Stimulated activated CD8-positive, alpha-beta memory T cell treated with anti-CD3 and anti-CD28 coated beads, Interleukin-4, amount 100 ng/mL, for 48 hours (primary cell): ENCODE data around the gene POLE.

Experiments
- DNase-seq: peaks from one replicate; pipeline ENCODE4 v3.0.0-alpha.2; 2020

The POLE gene

GRCh38 chr12:132624910-132625630 lies 62.1 kb downstream of the POLE start:
- no peak for DNase-seq

DNA sequence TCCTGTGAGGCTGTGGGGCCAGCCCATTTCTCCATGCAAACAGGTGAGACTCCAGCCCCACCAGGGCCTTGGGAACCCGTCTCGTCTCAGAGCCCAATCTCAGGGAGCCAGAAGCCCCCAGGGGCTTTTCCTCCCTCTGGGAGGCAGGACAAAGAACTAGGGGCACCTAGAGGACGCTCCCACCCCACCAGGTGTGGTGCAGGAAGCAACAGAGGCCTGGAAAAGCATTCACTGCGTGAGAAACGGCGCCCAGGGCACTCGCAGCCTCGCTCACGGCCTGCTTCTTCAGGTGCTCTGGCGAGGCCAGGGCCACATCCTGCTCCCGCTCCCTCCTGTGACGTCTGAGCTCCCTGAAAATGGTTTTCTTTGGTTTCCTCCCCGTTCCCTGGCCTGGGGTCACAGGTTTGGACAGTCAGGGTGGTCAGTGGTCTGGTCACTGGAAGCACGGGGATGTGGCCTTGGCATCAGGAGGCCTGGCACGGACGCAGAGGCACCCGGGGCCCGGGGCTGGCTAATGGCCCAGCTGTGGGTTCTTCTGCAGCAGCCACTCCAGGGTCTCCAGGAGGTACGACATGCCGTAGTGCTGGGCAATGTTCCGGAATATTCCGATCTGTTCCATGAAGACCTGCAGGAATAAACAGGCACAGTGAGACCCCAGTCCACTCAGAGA lies 62.8 kb downstream of the POLE start:
- DNase-seq = no peak

DNA sequence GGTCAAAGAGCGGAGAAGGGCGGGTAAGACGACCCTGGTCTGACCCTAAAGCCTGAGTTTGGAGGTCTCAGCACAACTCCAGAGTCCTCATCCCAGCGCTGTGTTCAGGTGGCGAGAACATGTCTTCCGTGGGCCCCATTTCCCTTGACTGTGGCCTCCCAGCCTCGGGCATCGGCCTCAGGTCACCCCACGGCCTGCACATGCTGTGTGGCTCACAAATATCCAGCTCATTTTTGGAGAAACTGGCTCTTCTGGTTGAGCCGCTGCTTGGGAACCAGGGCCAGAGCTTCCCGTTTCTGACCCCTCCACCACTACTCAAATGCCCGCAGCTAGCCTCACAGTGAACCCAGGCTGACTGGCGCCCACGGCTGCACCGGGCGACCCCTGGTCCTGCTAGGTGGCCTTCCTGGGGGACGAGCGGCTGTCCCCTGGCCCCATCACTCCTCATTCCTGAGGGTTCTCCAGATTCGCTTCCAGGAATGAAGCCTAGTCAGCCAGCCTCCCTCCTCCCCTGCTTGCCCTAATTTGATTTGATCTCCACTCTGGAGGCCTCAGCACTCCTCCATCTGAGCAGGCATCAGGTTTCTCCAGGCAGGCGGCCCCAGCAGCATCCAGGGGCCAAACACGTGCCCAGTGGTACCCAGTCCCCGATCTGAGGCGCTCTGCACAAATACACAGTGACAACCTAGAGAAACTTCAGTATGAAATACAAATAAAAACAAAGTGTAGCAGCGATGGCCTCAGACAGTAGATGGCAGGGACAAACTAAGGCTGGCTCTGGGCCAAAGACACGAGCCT lies 63.9 kb downstream of the POLE start:
- no peak for DNase-seq

DNA sequence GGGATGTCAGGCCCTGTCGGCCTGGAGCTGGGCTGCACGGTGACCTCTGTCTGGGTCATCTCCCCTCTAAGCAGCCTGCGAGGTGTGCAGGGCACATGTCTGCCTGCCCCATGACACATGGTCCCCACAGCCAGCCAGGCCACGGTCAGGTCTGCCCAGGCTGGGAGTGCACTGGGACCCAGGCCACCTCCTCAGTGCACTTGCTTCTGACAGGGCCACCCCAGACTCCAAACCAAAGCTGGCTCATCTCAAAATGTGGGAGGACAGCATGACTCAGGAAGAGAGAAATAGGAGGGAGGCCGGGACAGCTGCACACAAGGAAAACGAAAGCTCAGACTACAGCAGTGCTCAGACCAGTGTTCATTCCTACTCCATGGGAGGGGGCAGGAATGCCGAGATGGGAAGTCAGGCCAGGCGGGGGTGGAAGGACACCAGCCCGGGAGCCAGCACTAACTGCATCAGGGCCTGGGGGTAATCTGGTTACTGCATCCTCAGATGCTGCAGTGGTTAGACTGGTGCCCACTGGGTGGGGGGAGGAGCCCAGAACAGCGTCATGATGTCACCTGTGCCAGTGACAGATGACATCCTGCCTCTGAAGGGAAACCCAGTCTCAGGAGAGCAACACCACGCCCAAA lies 64.6 kb downstream of the POLE start:
- DNase-seq = no peak

GRCh38 chr12:132621657-132622435 lies 65.3 kb downstream of the POLE start:
- DNase-seq = no peak

- DNase-seq = no peak
Observed at GRCh38 chr12:132620899-132621656, 66.1 kb downstream of the POLE start.

GRCh38 chr12:132620113-132620898 lies 66.8 kb downstream of the POLE start:
- DNase-seq = no peak

DNA sequence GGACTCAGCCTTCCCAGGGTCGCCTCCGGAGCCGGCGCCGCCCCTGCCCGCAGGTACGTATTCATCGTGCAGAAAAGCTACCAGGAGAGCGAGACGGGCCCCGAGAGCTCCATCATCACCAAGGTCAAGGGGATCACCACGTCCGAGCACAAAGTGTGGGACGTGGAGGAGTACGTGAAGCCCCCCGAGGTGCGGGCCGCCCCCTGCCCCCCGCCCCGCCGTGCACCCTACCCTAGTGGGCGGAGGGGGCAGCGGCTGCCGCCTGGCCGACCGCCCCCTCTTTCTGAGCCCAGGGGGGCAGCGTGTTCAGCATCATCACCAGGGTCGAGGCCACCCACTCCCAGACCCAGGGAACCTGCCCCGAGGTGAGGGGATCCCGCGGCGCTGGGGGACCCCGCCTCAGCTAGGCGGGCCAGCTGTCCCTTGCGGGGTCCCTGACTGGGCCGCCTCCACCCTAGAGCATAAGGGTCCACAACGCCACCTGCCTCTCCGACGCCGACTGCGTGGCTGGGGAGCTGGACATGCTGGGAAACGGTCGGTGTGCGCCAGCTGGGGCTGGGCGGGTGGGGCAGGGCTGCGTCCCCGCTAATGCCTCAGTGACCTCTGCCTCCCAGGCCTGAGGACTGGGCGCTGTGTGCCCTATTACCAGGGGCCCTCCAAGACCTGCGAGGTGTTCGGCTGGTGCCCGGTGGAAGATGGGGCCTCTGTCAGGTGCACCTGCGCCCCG lies 67.6 kb downstream of the POLE start:
- no peak for DNase-seq

DNA sequence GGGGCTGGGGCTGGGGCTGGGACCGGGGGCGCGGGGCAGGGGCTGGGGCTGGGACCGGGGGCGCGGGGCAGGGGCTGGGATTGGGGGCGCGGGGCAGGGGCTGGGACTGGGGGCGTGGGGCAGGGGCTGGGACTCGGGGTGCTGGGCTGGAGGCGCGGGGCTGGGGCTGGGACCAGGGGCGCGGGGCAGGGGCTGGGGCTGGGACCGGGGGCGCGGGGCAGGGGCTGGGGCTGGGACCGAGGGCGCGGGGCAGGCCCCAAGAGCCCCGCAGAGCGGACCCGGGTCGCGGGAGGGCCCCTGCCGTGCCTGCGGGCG lies 68.1 kb downstream of the POLE start:
- no peak for DNase-seq

GRCh38 chr12:132618683-132619043 lies 68.5 kb downstream of the POLE start, which contains the start of gene P2RX2:
P2RX2 (plus strand) TSS chr12:132618776; CDS start chr12:132618817, 41 bp downstream.
- DNase-seq = no peak

DNA sequence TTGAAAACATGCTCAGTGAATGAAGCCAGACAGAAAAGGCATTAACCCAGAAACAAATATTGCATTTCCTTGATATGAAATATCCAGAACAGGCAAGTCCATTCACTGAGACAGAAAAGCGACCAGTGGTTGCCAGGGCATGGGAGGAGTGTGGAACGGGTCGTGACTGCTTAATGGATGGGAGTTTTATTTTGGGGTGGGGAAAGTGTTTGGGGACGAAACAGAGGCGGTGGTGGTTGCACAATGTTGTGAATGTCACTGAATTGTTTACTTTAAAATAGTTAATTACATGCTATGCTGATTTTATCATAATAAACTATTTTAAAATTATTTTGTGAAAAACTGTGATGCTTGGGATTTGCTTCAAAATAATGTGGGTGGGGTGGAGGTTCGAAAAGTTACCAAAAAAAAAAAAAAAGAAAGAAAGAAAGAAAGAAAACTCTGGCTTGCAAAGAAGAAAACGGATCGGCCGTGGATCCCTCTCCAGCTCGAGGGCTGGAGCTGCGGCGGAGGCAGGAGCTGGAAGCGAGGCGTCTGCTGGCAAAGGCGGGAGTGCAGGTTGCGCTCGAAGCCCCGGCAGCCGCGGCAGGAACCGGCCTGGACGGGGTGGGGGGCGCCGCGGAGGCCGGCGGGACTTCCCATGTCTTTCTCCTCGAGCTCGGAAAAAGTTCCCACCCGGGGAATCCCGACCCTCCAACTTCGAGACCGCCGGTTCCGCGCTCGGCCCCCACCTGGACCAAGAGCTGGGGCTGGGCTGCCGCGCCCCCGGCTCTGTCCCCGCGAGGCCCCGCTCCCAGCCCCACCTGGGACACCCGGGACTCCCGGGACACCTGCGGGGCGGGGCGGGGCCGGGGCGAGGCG lies 69.1 kb downstream of the POLE start:
- DNase-seq = no peak

DNA sequence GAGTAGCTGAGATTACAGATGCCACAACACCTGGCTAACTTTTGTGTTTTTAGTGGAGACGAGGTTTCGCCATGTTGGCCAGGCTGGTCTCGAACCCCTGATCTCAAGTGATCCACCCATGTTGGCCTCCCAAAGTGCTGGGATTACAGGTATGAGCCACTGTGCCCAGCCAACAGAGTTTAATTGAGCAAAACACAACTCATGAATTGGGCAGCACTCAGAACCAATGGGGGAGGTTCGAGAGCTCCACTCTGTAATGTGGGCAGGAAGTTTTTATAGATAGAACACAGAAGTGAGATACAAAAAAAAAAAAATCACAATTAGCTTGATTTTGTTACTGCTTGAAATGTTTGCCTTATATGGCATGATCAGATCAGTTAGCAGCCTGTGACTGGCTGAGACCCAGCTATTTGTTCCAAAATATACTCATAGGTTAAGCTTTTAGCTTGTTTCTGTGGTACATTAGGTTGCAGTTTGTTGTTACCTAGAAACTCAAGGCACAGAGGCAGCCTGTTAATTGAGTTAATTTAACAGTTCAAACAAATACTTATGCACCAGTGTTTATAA lies 69.9 kb downstream of the POLE start:
- DNase-seq = no peak

GRCh38 chr12:132615579-132616038 lies 71.5 kb downstream of the POLE start:
- DNase-seq = no peak

- DNase-seq = peak; percentile 88
Observed at GRCh38 chr12:132614861-132615578, 72.1 kb downstream of the POLE start.

DNA sequence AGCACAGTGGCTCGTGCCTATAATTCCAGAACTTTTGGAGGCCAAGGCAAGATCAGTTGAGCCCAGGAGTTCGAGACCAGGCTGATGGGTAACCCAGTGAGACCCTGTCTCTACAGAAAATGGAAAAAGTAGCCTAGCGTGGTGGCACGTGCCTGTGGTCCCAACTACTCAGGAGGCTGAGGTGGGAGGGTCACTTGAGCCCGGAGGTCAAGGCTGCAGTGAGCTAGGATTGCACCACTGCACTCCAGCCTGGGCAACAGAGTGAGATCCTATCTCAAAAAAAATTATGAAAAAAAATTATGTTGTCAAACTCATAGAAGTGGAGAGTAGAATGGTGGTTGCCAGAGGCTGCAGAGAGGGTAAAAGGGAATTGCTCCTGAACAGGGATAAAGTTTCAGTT lies 73.1 kb downstream of the POLE start:
- DNase-seq = no peak

GRCh38 chr12:132611620-132612019 lies 75.5 kb downstream of the POLE start:
- DNase-seq = no peak

DNA sequence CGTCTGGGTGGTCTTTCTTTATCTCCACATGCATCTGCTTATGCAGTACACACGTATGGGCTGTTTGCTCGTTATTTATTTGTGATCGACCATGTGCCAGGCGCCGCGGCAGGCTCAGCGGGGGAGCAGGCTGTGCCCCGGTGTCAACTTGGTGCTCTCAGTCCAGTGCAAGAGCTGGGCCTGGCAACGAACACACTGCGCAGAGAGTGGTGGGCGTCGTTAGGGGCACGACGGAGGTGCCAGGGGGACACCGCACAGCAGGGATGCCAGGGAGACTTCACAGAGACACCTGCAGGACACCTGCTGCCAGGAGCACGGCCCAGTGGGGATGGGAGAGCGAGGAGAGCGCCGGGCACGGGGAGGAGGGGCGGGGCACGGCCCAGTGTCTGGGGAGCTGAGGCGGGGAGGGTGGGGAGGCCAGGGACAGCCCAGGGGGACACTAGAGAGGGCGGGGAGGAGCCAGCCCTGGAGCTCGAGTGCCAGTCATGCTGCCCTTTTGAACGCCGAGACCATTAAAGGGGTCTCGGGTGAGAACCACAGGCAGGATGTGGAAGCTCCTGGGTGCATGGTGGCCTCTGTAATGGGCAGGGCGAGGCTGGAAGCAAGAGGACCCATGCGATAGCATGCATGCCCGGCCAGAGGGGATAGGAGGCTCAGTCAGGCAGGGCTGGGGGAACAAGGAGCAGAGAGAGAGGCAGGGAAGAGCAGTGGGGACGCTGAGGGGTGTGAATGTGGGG lies 76.1 kb downstream of the POLE start:
- no peak for DNase-seq
